Esophagus mucosa (tissue), 1 donor: ENCODE results near the gene DAAM1. TPM values are rescaled to one million over a fixed set of nuclear protein-coding genes. Genes with fewer than 3 reads are reported as not detected.
A peak's percentile ranks its signal among the peaks of the same experiment; 100 is the strongest.

Source experiments
- ATAC-seq: fragments of 200-7000 bp; cut with Tn5 transposase; one replicate; pipeline ENCODE4 v1.9.1; 2020
- total RNA-seq: library from RNA; stranded (reverse); gene quantifications from one replicate; pipeline ENCODE4 v1.2.4, GENCODE V29; 2023
- donor health status: DM: yes; HTN: yes; CAD: no.

DAAM1 gene
- total RNA-seq, 1 donor from 2014 or later, result 67.4 TPM

- no peak for ATAC-seq
These were observed 536 bp upstream of the DAAM1 start for GRCh38 chr14:59187802-59188460.

GRCh38 chr14:59189091-59189785 is 771 bp downstream of the DAAM1 start:
- ATAC-seq, result peak; percentile 16

- ATAC-seq, result peak; percentile 64
These were observed 1.4 kb downstream of the DAAM1 start for GRCh38 chr14:59189786-59190368.

- no peak for ATAC-seq
These were observed 1.9 kb downstream of the DAAM1 start for GRCh38 chr14:59190372-59190771.

GRCh38 chr14:59195912-59196311 is 7.4 kb downstream of the DAAM1 start:
- ATAC-seq, result no peak

GRCh38 chr14:59197695-59198262 is 9.3 kb downstream of the DAAM1 start:
- ATAC-seq, result no peak

GRCh38 chr14:59199205-59199604 is 10.7 kb downstream of the DAAM1 start:
- ATAC-seq, result no peak

GRCh38 chr14:59199614-59200013 is 11.1 kb downstream of the DAAM1 start:
- ATAC-seq, result no peak

GRCh38 chr14:59200195-59200594 is 11.7 kb downstream of the DAAM1 start:
- no peak for ATAC-seq

GRCh38 chr14:59202031-59202430 is 13.6 kb downstream of the DAAM1 start:
- ATAC-seq, result no peak

GRCh38 chr14:59204305-59204704 is 15.8 kb downstream of the DAAM1 start:
- ATAC-seq, result no peak

GRCh38 chr14:59206892-59207291 is 18.4 kb downstream of the DAAM1 start:
- ATAC-seq, result no peak

GRCh38 chr14:59207506-59207933 is 19.1 kb downstream of the DAAM1 start:
- no peak for ATAC-seq

GRCh38 chr14:59208224-59208814 is 19.9 kb downstream of the DAAM1 start:
- no peak for ATAC-seq

GRCh38 chr14:59208954-59209353 is 20.5 kb downstream of the DAAM1 start:
- no peak for ATAC-seq

GRCh38 chr14:59210621-59211020 is 22.2 kb downstream of the DAAM1 start:
- no peak for ATAC-seq

- no peak for ATAC-seq
These were observed 25.2 kb downstream of the DAAM1 start for GRCh38 chr14:59213368-59214315.

- no peak for ATAC-seq
These were observed 26.3 kb downstream of the DAAM1 start for GRCh38 chr14:59214702-59215302.

GRCh38 chr14:59215322-59215721 is 26.9 kb downstream of the DAAM1 start:
- ATAC-seq, result peak; percentile 35

- ATAC-seq, result no peak
These were observed 27.3 kb downstream of the DAAM1 start for GRCh38 chr14:59215757-59216156.

- no peak for ATAC-seq
These were observed 28.5 kb downstream of the DAAM1 start for GRCh38 chr14:59217011-59217410.

GRCh38 chr14:59221568-59221967 is 33.1 kb downstream of the DAAM1 start:
- no peak for ATAC-seq
